HepG2 (cell line): Measurements from ENCODE around the gene RASIP1. TPM values are rescaled to one million over a fixed set of nuclear protein-coding genes. Genes with fewer than 3 reads are reported as not detected.

Experiments used
- AKNA ChIP-seq: sonication (generic); formaldehyde crosslinking; IDR thresholded peaks from 2 replicates; pipeline ENCODE4 v1.4.0; 2020; ENCODE audit warnings: missing genetic modification reagents, borderline replicate concordance
- CENPT ChIP-seq: sonication (generic); formaldehyde crosslinking; IDR thresholded peaks from 2 replicates; pipeline ENCODE4 v1.8.0; 2022; ENCODE audit warnings: low read depth, mild to moderate bottlenecking, moderate library complexity, missing genetic modification reagents
- DMAP1 ChIP-seq: IDR thresholded peaks from 2 replicates; pipeline ENCODE4 v1.6.1; 2016
- EP300 ChIP-seq, 3 experiments: sonication (generic) in 1 of 3; formaldehyde crosslinking in 1 of 3; IDR thresholded peaks; 2 replicates each; pipeline versions ENCODE4 v1.5.1 to v1.6.1; 2011 to 2020; ENCODE audit warnings: low read depth in 2 of 3, low read length in 2 of 3, borderline replicate concordance in 1 of 3, improper control_type of control experiment in 1 of 3, mild to moderate bottlenecking in 1 of 3, missing genetic modification reagents in 1 of 3, moderate library complexity in 1 of 3
- ETV5 ChIP-seq: IDR thresholded peaks from 2 replicates; pipeline ENCODE4 v1.6.1; 2018; ENCODE audit warnings: missing biosample characterization, missing genetic modification reagents, inconsistent platforms, borderline replicate concordance
- GATAD2A ChIP-seq: IDR thresholded peaks from 2 replicates; pipeline ENCODE4 v1.6.1; 2016
- GPBP1L1 ChIP-seq: sonication (generic); formaldehyde crosslinking; IDR thresholded peaks from 2 replicates; pipeline ENCODE4 v1.5.0; 2020; ENCODE audit warnings: mild to moderate bottlenecking, missing genetic modification reagents
- GZF1 ChIP-seq: sonication (generic); formaldehyde crosslinking; IDR thresholded peaks from 2 replicates; pipeline ENCODE4 v1.5.1; 2020; ENCODE audit warnings: mild to moderate bottlenecking, missing genetic modification reagents
- IKZF5 ChIP-seq: IDR thresholded peaks from 2 replicates; pipeline ENCODE4 v1.6.1; 2018; ENCODE audit warnings: missing genetic modification reagents, mild to moderate bottlenecking, missing compliant biosample characterization
- KDM4B ChIP-seq: sonication (generic); formaldehyde crosslinking; IDR thresholded peaks from 2 replicates; pipeline ENCODE4 v1.4.0; 2020; ENCODE audit warnings: missing genetic modification reagents
- KLF11 ChIP-seq: IDR thresholded peaks from 2 replicates; pipeline ENCODE4 v1.6.1; 2016; ENCODE audit warnings: missing compliant biosample characterization
- MBD4 ChIP-seq: IDR thresholded peaks from 2 replicates; pipeline ENCODE4 v1.6.1; 2012; ENCODE audit warnings: low read length, inconsistent platforms, borderline replicate concordance
- RXRB ChIP-seq: IDR thresholded peaks from 2 replicates; pipeline ENCODE4 v1.6.1; 2016; ENCODE audit warnings: borderline replicate concordance, missing genetic modification reagents, missing compliant biosample characterization
- SKI ChIP-seq: fragments of 450-650 bp; IDR thresholded peaks from one replicate; pipeline ENCODE4 v1.6.1; 2018; ENCODE audit warnings: mild to moderate bottlenecking; ENCODE audit not compliant: partially characterized antibody
- ZNF34 ChIP-seq: sonication (generic); formaldehyde crosslinking; IDR thresholded peaks from 2 replicates; pipeline ENCODE4 v1.4.0; 2020; ENCODE audit warnings: mild to moderate bottlenecking, missing genetic modification reagents, borderline replicate concordance
- ZNF629 ChIP-seq: sonication (generic); formaldehyde crosslinking; conservative IDR thresholded peaks from 2 replicates; pipeline ENCODE4 v1.5.0; 2020; ENCODE audit warnings: missing genetic modification reagents
- ZNF691 ChIP-seq: sonication (generic); formaldehyde crosslinking; IDR thresholded peaks from 2 replicates; pipeline ENCODE4 v1.4.0; 2020; ENCODE audit warnings: missing genetic modification reagents, low read depth, mild to moderate bottlenecking, borderline replicate concordance
- ZNF768 ChIP-seq: sonication (generic); formaldehyde crosslinking; IDR thresholded peaks from 2 replicates; pipeline ENCODE4 v1.4.0; 2020; ENCODE audit warnings: missing genetic modification reagents
- ZNF770 ChIP-seq: sonication (generic); formaldehyde crosslinking; IDR thresholded peaks from 2 replicates; pipeline ENCODE4 v1.5.0; 2020; ENCODE audit warnings: mild to moderate bottlenecking, missing genetic modification reagents
- ZNF772 ChIP-seq: sonication (generic); formaldehyde crosslinking; IDR thresholded peaks from 2 replicates; pipeline ENCODE4 v1.5.0; 2020; ENCODE audit warnings: mild to moderate bottlenecking, missing genetic modification reagents
- polyA plus RNA-seq, 8 experiments: library from polyadenylated mRNA; depleted of rRNA in 3 of 8; stranded (reverse) in 7 of 8; unstranded in 1 of 8; fragments of >200 nt; fragmentation: Illumina TruSeq in 4 of 8; extraction: Trizol in 4 of 8; gene quantifications; 2 replicates each; pipeline versions ENCODE4 v1.2.1 to v1.2.3, GENCODE V29; 2011 to 2016; ENCODE audit warnings: low read depth in 4 of 8, missing spikeins in 1 of 8, mixed read lengths in 1 of 8; ENCODE audit not compliant: insufficient read depth in 1 of 8
- total RNA-seq, 5 experiments: library from RNA; depleted of rRNA; stranded (reverse); fragments of >200 nt; fragmentation: Illumina TruSeq; extraction: Trizol; gene quantifications; 2 replicates each; pipeline ENCODE4 v1.2.3, GENCODE V29; 2016; ENCODE audit warnings: low read depth in 1 of 5

Gene RASIP1
- total and polyA plus RNA-seq, 2 of the 13 experiments (the other 11 are each of a cell fraction or from before 2014, with no cell fraction given) = 0.44 to 0.58 TPM

- TF ChIP-seq ZNF770 (CRISPR knock-in tag) (peak; percentile 93), IKZF5 (CRISPR knock-in tag) (peak; percentile 23; the same call in 1 of the 2 replicates), DMAP1 (CRISPR knock-in tag) (no peak), GATAD2A (CRISPR knock-in tag) (peak; percentile 53; the same call in 1 of the 2 replicates), AKNA (no peak), KLF11 (no peak), MBD4 (no peak), SKI (peak; percentile 98), RXRB (CRISPR knock-in tag) (peak; percentile 90), ETV5 (CRISPR knock-in tag) (peak; percentile 67; the same call in 1 of the 2 replicates), ZNF34 (no peak), ZNF691 (CRISPR knock-in tag) (peak; percentile 59; the same call in 1 of the 2 replicates), KDM4B (CRISPR knock-in tag) (no peak), GZF1 (CRISPR knock-in tag) (no peak), GPBP1L1 (CRISPR knock-in tag) (no peak), ZNF629 (CRISPR knock-in tag) (peak; percentile 76), CENPT (CRISPR knock-in tag) (no peak), EP300 (IDR thresholded peaks at IDR 0.05; ENCODE audit: low read depth in 2 of 2, low read length in 2 of 2) (peak in 1 of 2 experiments; percentile 60; a peak in 2 of 4 replicates), EP300 (CRISPR knock-in tag; IDR thresholded peaks at IDR 0.05; ENCODE audit: borderline replicate concordance) (peak; percentile 81; the same call in 1 of the 2 replicates), ZNF768 (no peak), ZNF772 (CRISPR knock-in tag) (no peak)
These were observed 32.1 kb upstream of the RASIP1 start (continued) for GRCh38 chr19:48772503-48772953.
